Measurements from ENCODE around the gene SLC7A5.
"Not testable (repeated sequence)": the region's sequence is repeated elsewhere in the genome, so short reads cannot be mapped to it uniquely, and the experiment has no call there.

SLC7A5 gene

GRCh38 chr16:87887931-87888330 is 18.6 kb upstream of the SLC7A5 start:
- not testable (repeated sequence) for DNase-seq

- not testable (repeated sequence) for DNase-seq
Observed at GRCh38 chr16:87885371-87885967, 16.2 kb upstream of the SLC7A5 start.

- DNase-seq = no peak
Observed at GRCh38 chr16:87882436-87883019, 13.2 kb upstream of the SLC7A5 start.

- no peak for DNase-seq
Observed at GRCh38 chr16:87881324-87882200, 12.3 kb upstream of the SLC7A5 start.

- no peak for DNase-seq
Observed at GRCh38 chr16:87880117-87880696, 10.9 kb upstream of the SLC7A5 start.

GRCh38 chr16:87879411-87880013 is 10.2 kb upstream of the SLC7A5 start:
- not testable (repeated sequence) for DNase-seq

GRCh38 chr16:87878704-87879103 is 9.4 kb upstream of the SLC7A5 start:
- no peak for DNase-seq

GRCh38 chr16:87877942-87878507 is 8.7 kb upstream of the SLC7A5 start:
- no peak for DNase-seq

- peak in 2 of 4 experiments; percentile 11 to 24 for DNase-seq
Observed at GRCh38 chr16:87874639-87875427, 5.5 kb upstream of the SLC7A5 start.

- not testable (repeated sequence) for DNase-seq
Observed at GRCh38 chr16:87870418-87871291, 1.3 kb upstream of the SLC7A5 start.

GRCh38 chr16:87869879-87870417 is 641 bp upstream of the SLC7A5 start:
- not testable (repeated sequence) for DNase-seq

GRCh38 chr16:87868254-87869029 is 865 bp downstream of the SLC7A5 start:
- peak; percentile 28 to 32 (median 29) for DNase-seq

- not testable (repeated sequence) for DNase-seq
Observed at GRCh38 chr16:87865902-87866555, 3.3 kb downstream of the SLC7A5 start.

GRCh38 chr16:87864331-87864989 is 4.8 kb downstream of the SLC7A5 start:
- DNase-seq = no peak

- not testable (repeated sequence) for DNase-seq
Observed at GRCh38 chr16:87863327-87863635, 6.0 kb downstream of the SLC7A5 start.

- DNase-seq = not testable (repeated sequence)
Observed at GRCh38 chr16:87862597-87863326, 6.5 kb downstream of the SLC7A5 start.

- DNase-seq = not testable (repeated sequence)
Observed at GRCh38 chr16:87861300-87862099, 7.8 kb downstream of the SLC7A5 start.
